Ascending aorta (tissue), 2 donors: ENCODE data around the gene ADCK1. TPM values are rescaled to one million over a fixed set of nuclear protein-coding genes. Genes with fewer than 3 reads are reported as not detected.

Experiments used
- DNase-seq, 2 donors: peaks; one replicate each; pipeline ENCODE4 v3.0.0-alpha.2; 2019; ENCODE audit warnings: low spot score in 2 of 2
- H3K27ac ChIP-seq, 2 donors: fragments of 200-600 bp; sonication (generic); one replicate each; pipeline ENCODE4 v1.5.1; 2016 to 2017; ENCODE audit warnings: mild to moderate bottlenecking in 1 of 2
- H3K27me3 ChIP-seq: fragments of 200-600 bp; sonication (generic); one replicate; pipeline ENCODE4 v1.5.1; 2017
- H3K36me3 ChIP-seq, 2 donors: fragments of 200-600 bp; sonication (generic); one replicate each; pipeline ENCODE4 v1.5.1; 2016
- H3K4me1 ChIP-seq, 2 donors: fragments of 200-600 bp; sonication (generic); one replicate each; pipeline ENCODE4 v1.5.1; 2016 to 2017; ENCODE audit warnings: mild to moderate bottlenecking in 1 of 2
- H3K4me3 ChIP-seq, 2 donors: fragments of 200-600 bp; sonication (generic); one replicate each; pipeline ENCODE4 v1.5.1; 2016 to 2017; ENCODE audit warnings: mild to moderate bottlenecking in 1 of 2
- H3K9me3 ChIP-seq, 2 donors: fragments of 200-600 bp; sonication (generic); one replicate each; pipeline ENCODE4 v1.5.1; 2016
- intact Hi-C: fragments of 100-400 bp; cut with DNase I; formaldehyde crosslinking; loops from one replicate; pipeline ENCODE4 v1.15.1; 2023
- total RNA-seq: library from RNA; depleted of rRNA; stranded (reverse); fragments of >200 nt; gene quantifications from one replicate; pipeline ENCODE4 v1.1.0, GENCODE V29; 2016
- TF ChIP-seq, protein P1 (sequence below), 3 experiments: fragments of 200-600 bp in 2 of 3; fragments of 450-650 bp in 1 of 3; sonication (generic) in 2 of 3; IDR thresholded peaks; one replicate each; pipeline ENCODE4 v1.5.1; 2016 to 2019; ENCODE audit warnings: antibody characterized with exemption in 3 of 3, mild to moderate bottlenecking in 1 of 3, moderate library complexity in 1 of 3

The ADCK1 gene
- total RNA-seq, 1 donor from 2014 or later = 0.43 TPM

DNA sequence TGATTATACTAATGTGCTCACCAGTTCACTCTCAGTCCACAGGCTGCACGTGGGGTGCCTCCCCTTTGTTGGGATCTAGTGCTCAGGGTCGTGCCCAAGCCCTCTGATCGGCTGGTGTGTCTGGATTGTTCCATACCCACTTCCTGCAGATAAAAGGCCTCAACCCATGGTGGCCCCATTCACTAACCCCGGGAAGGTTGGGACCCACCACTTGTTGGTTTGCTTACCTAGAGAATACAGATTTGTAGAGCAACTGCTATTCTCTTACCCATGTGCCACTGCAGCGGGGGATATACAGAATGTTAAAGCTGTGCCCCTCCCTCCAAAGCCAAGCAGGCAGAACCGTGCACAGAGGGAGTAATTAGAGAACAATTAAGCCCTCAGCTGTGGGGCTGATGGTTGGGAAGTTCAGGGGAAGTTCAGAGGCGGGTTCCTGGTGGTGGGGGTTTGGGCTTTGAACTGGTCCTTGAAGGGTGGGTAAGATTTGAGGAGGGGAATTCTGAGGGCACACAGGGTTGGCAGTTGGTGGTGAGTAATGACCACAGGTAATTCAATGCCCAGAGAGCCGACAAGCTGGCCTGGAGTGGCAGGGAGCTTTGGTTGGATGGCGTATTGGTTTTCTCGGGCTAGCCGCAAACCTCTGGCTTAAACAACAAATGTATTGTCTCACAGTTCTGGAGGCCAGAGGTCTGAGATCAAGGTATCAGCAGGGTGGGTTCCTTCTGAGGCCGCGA is 68.8 kb downstream of the ADCK1 start:
- Histone ChIP-seq H3K4me1 (no peaks in the 10 kb centered on the region), H3K9me3 (no peaks in the 10 kb centered on the region), H3K27me3 (no peaks in the 10 kb centered on the region), H3K36me3 (no peaks in the 10 kb centered on the region), H3K4me3 (no peak overlapping the region), H3K27ac (no peak overlapping the region)
- intact Hi-C loops = no loop called here
- TF ChIP-seq, protein P1, sequence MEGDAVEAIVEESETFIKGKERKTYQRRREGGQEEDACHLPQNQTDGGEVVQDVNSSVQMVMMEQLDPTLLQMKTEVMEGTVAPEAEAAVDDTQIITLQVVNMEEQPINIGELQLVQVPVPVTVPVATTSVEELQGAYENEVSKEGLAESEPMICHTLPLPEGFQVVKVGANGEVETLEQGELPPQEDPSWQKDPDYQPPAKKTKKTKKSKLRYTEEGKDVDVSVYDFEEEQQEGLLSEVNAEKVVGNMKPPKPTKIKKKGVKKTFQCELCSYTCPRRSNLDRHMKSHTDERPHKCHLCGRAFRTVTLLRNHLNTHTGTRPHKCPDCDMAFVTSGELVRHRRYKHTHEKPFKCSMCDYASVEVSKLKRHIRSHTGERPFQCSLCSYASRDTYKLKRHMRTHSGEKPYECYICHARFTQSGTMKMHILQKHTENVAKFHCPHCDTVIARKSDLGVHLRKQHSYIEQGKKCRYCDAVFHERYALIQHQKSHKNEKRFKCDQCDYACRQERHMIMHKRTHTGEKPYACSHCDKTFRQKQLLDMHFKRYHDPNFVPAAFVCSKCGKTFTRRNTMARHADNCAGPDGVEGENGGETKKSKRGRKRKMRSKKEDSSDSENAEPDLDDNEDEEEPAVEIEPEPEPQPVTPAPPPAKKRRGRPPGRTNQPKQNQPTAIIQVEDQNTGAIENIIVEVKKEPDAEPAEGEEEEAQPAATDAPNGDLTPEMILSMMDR (IDR thresholded peaks at IDR 0.05) = no peak
- DNase-seq = no peak

DNA sequence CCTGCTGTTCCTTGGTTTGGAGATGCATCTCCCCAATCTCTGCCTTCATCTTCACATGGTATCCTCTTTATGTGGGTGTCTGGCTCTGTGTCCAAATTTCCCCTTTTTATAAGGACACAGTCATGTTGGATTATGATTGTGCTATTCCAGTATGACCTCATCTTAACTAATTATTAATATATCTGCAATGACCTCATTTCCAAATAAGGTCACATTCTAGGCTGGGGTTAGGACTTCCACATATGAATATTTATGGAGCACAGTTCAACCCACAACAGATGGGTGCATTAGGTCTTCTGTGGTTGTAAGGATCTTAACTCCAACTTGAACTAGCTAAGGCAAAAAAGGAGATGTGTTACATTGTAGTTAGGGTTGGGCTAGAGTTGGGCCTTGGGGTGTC is 69.4 kb downstream of the ADCK1 start:
- intact Hi-C loops = no loop called here
- Histone ChIP-seq H3K36me3 (no peaks in the 10 kb centered on the region), H3K27me3 (no peaks in the 10 kb centered on the region), H3K4me1 (no peaks in the 10 kb centered on the region), H3K4me3 (no peak overlapping the region), H3K9me3 (no peaks in the 10 kb centered on the region), H3K27ac (no peak overlapping the region)
- TF ChIP-seq, protein P1 (IDR thresholded peaks at IDR 0.05) = no peak
- DNase-seq = no peak

DNA sequence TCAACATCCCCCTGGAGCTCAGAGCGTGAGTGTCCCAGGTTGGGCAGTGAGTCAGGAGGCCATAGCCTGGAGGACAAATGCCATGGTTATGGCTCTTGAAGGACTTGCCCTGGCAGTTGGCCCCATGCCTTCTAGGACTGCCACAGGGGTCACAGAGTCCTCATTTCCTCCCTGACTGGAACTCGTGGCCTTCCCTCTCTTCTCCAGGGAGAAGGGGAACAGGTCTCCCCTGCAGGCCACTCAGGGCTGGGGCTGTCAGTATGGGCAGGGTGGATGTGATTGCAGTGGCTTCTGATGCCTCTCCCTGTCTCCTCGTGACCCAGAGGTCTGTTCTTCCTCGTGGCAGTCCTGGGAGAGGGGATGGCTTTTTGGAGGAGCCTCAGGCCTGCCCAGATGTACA is 70.7 kb downstream of the ADCK1 start:
- Histone ChIP-seq H3K27me3 (no peaks in the 10 kb centered on the region), H3K4me3 (no peak overlapping the region), H3K9me3 (no peaks in the 10 kb centered on the region), H3K36me3 (no peaks in the 10 kb centered on the region), H3K27ac (no peak overlapping the region), H3K4me1 (no peaks in the 10 kb centered on the region)
- TF ChIP-seq, protein P1 (IDR thresholded peaks at IDR 0.05) = no peak
- DNase-seq = no peak
- intact Hi-C loops = no loop called here

DNA sequence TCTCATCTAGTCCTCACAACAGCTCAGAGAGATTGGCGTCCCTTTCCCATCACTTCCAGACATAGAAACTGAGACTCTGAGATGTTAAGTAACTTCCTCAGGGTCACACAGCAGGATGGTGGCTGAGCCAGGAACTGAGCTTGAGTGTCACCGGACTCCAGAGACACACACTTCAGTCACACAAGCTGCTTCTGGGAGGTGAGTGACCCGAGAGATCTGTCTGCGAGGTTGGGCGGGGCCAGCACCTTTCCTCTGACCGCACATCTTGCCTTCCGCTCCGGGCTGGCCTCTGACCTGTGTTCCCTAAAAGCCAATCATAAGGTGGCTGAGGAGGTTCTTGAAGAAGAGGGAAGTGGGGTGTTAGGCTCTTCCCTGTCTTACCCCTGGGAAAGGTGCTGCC is 72.2 kb downstream of the ADCK1 start:
- no peak for DNase-seq
- no peak overlapping the region for H3K4me3 ChIP-seq
- TF ChIP-seq, protein P1 (IDR thresholded peaks at IDR 0.05) = no peak
- H3K4me1 ChIP-seq = no peaks in the 10 kb centered on the region
- H3K36me3 ChIP-seq = no peaks in the 10 kb centered on the region
- no peaks in the 10 kb centered on the region for H3K27me3 ChIP-seq
- H3K9me3 ChIP-seq = no peaks in the 10 kb centered on the region
- intact Hi-C loops = no loop called here
- no peak overlapping the region for H3K27ac ChIP-seq

DNA sequence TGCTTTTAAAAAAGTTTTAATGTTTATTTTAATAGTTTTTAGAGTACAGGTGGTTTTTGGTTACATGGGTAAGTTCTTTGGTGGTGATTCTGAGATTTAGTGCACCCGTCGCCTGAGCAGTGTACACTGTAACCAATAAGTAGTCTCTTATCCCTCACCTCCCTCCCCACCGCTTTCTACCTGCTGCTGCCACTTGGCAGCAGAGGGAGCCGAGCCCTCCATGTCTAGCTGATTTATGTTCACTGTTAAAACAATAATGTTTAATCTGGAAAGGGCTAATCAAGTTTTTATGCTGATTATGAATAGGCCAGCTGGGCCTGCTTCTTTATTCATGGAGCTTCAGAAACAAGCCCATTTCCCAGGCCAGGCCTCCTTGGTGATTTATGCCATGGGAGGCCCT is 73.1 kb downstream of the ADCK1 start:
- H3K27me3 ChIP-seq = no peaks in the 10 kb centered on the region
- no peaks in the 10 kb centered on the region for H3K4me1 ChIP-seq
- no peak overlapping the region for H3K4me3 ChIP-seq
- intact Hi-C loops = no loop called here
- H3K27ac ChIP-seq = no peak overlapping the region
- H3K36me3 ChIP-seq = no peaks in the 10 kb centered on the region
- no peaks in the 10 kb centered on the region for H3K9me3 ChIP-seq
- DNase-seq = no peak
- TF ChIP-seq, protein P1 (IDR thresholded peaks at IDR 0.05) = no peak

DNA sequence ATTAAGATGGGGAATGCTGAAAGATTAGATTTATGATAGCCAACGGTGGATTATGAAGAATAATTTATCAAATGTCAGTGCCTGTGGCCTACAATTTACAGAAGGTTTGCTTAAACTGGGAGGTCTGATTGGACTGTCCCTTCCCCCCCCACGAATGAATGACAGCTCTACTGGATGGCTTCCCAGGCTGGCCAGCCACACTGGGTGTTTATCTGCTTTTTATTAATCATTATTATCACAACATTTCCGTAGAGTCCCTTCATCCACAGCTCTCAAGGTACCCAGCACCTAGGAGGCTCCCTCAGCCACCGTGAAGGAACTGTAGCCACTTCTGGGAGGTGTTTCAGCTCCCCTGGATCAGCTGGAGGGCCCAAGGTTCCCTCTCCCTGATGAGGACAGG is 78.9 kb downstream of the ADCK1 start:
- Histone ChIP-seq H3K4me1 (no peaks in the 10 kb centered on the region), H3K36me3 (no peaks in the 10 kb centered on the region), H3K9me3 (no peaks in the 10 kb centered on the region), H3K27ac (no peak overlapping the region), H3K4me3 (no peak overlapping the region), H3K27me3 (no peaks in the 10 kb centered on the region)
- no peak for DNase-seq
- intact Hi-C loops = no loop called here
- TF ChIP-seq, protein P1 (IDR thresholded peaks at IDR 0.05) = no peak
